Neural cell (in vitro differentiated cells): ENCODE results near the gene LRRC56. TPM values are rescaled to one million over a fixed set of nuclear protein-coding genes. Genes with fewer than 3 reads are reported as not detected.

Experiments used
- H2AFZ ChIP-seq: fragments of 200-600, 300-800 bp; sonication (generic), shearing (Covaris generic); 2 replicates; pipeline ENCODE4 v1.6.0; 2014; ENCODE audit warnings: low read depth, mild to moderate bottlenecking, antibody characterized with exemption, low read length, moderate library complexity
- H3F3A ChIP-seq: fragments of 200-600 bp; shearing (Covaris generic); 2 replicates; pipeline ENCODE4 v1.6.1; 2016; ENCODE audit warnings: mild to moderate bottlenecking, moderate library complexity, mixed read lengths, antibody characterized with exemption, low read length; ENCODE audit not compliant: insufficient read depth, poor library complexity, severe bottlenecking
- H3K27ac ChIP-seq: fragments of 200-600, 300-800 bp; sonication (generic), shearing (Covaris generic); 2 replicates; pipeline ENCODE4 v1.5.1; 2014; ENCODE audit warnings: mild to moderate bottlenecking, low read length, moderate library complexity
- H3K27me3 ChIP-seq: fragments of 300-800, 200-600 bp; sonication (generic), shearing (Covaris generic); 2 replicates; pipeline ENCODE4 v1.6.0; 2014; ENCODE audit warnings: mild to moderate bottlenecking, low read depth, low read length, moderate library complexity; ENCODE audit not compliant: insufficient read depth
- H3K36me3 ChIP-seq: fragments of 300-800, 200-600 bp; sonication (generic), shearing (Covaris generic); 2 replicates; pipeline ENCODE4 v1.5.1; 2014; ENCODE audit warnings: mild to moderate bottlenecking, antibody characterized with exemption, low read length, moderate library complexity; ENCODE audit not compliant: insufficient read depth
- H3K4me2 ChIP-seq: fragments of 300-800, 200-600 bp; sonication (generic), shearing (Covaris generic); 2 replicates; pipeline ENCODE4 v1.6.0; 2014; ENCODE audit warnings: mild to moderate bottlenecking, low read length
- H3K4me3 ChIP-seq: fragments of 300-800, 200-600 bp; sonication (generic), shearing (Covaris generic); 2 replicates; pipeline ENCODE4 v1.5.1; 2014; ENCODE audit warnings: mild to moderate bottlenecking, low read length, moderate library complexity
- H3K79me2 ChIP-seq: fragments of 200-600 bp; shearing (Covaris generic); replicated peaks from 2 replicates; pipeline ENCODE4 v1.6.0; 2014; ENCODE audit warnings: mild to moderate bottlenecking, low read length, moderate library complexity; ENCODE audit not compliant: insufficient read depth
- H3K9ac ChIP-seq: fragments of 300-800, 200-600 bp; sonication (generic), shearing (Covaris generic); 2 replicates; pipeline ENCODE4 v1.6.1; 2016; ENCODE audit warnings: mild to moderate bottlenecking, low read length, mixed read lengths
- H3K9me2 ChIP-seq: fragments of 200-600 bp; shearing (Covaris generic); 2 replicates; pipeline ENCODE4 v1.6.1; 2016; ENCODE audit warnings: mild to moderate bottlenecking, low read length, mixed read lengths; ENCODE audit not compliant: insufficient read depth
- H3K9me3 ChIP-seq: fragments of 200-600, 300-800 bp; sonication (generic), shearing (Covaris generic); 2 replicates; pipeline ENCODE4 v1.6.1; 2016; ENCODE audit warnings: mild to moderate bottlenecking, mixed run types, low read length, moderate library complexity, mixed read lengths
- H4K20me1 ChIP-seq: fragments of 200-600 bp; shearing (Covaris generic); 2 replicates; pipeline ENCODE4 v1.6.1; 2016; ENCODE audit warnings: mild to moderate bottlenecking, mixed run types; ENCODE audit not compliant: insufficient read depth
- CTCF ChIP-seq: fragments of 450-650 bp; IDR thresholded peaks from 2 replicates; pipeline ENCODE4 v1.5.1; 2014; ENCODE audit warnings: antibody characterized with exemption, mild to moderate bottlenecking, moderate library complexity; ENCODE audit not compliant: poor library complexity, severe bottlenecking
- EP300 ChIP-seq: fragments of 450-650 bp; conservative IDR thresholded peaks from 2 replicates; pipeline ENCODE4 v1.6.1; 2014; ENCODE audit warnings: antibody characterized with exemption, mild to moderate bottlenecking, moderate library complexity; ENCODE audit not compliant: poor library complexity, severe bottlenecking
- EZH2 ChIP-seq: fragments of 200-600, 300-800 bp; shearing (Covaris generic), sonication (generic); IDR thresholded peaks from 2 replicates; pipeline ENCODE4 v1.6.1; 2014; ENCODE audit warnings: antibody characterized with exemption, low read length, borderline replicate concordance, mild to moderate bottlenecking; ENCODE audit not compliant: insufficient read depth, poor library complexity, severe bottlenecking
- MXI1 ChIP-seq: fragments of 450-650 bp; conservative IDR thresholded peaks from 2 replicates; pipeline ENCODE4 v1.6.1; 2014; ENCODE audit warnings: antibody characterized with exemption, mild to moderate bottlenecking; ENCODE audit not compliant: poor library complexity, severe bottlenecking
- POLR2AphosphoS5 ChIP-seq: IDR thresholded peaks from 2 replicates; pipeline ENCODE4 v1.6.1; 2012
- RAD21 ChIP-seq: fragments of 450-650 bp; conservative IDR thresholded peaks from 2 replicates; pipeline ENCODE4 v1.6.1; 2014; ENCODE audit warnings: antibody characterized with exemption, mild to moderate bottlenecking, moderate library complexity
- REST ChIP-seq: IDR thresholded peaks from 2 replicates; pipeline ENCODE4 v1.6.1; 2012; ENCODE audit warnings: borderline replicate concordance
- SMC3 ChIP-seq: fragments of 450-650 bp; conservative IDR thresholded peaks from 2 replicates; pipeline ENCODE4 v1.6.1; 2014; ENCODE audit warnings: antibody characterized with exemption, mild to moderate bottlenecking, moderate library complexity; ENCODE audit not compliant: poor library complexity
- TAF1 ChIP-seq: IDR thresholded peaks from 2 replicates; pipeline ENCODE4 v1.6.1; 2012; ENCODE audit warnings: low read depth
- polyA plus RNA-seq: library from polyadenylated mRNA; depleted of rRNA; stranded (reverse); fragments of >200 nt; gene quantifications from 2 replicates; pipeline ENCODE4 v1.2.3, GENCODE V29; 2014

Gene LRRC56
- polyA plus RNA-seq, 1 donor from 2014 or later, result 0.76 TPM

- Histone ChIP-seq H4K20me1 (no peaks in the 10 kb centered on the region), H2AFZ (no peak overlapping the region), H3K36me3 (no peaks in the 10 kb centered on the region), H3K27me3 (no peaks in the 10 kb centered on the region), H3K27ac (no peak overlapping the region), H3K4me3 (no peak overlapping the region), H3K9ac (no peak overlapping the region), H3K9me2 (no peaks in the 10 kb centered on the region), H3K9me3 (no peaks in the 10 kb centered on the region), H3F3A (no peaks in the 10 kb centered on the region), H3K79me2 (no peaks in the 10 kb centered on the region), H3K4me2 (no peak overlapping the region)
- TF ChIP-seq EZH2, result no peak
- TF ChIP-seq REST, result no peak
- no peak for TF ChIP-seq TAF1
- TF ChIP-seq EP300, result no peak
- TF ChIP-seq POLR2AphosphoS5, result no peak
- no peak for TF ChIP-seq SMC3
- TF ChIP-seq CTCF, result no peak
- TF ChIP-seq RAD21, result no peak
- no peak for TF ChIP-seq MXI1
Measured at GRCh38 chr11:488062-488461, 49.3 kb upstream of the LRRC56 start.

- H3K27ac ChIP-seq, result no peak overlapping the region
- no peaks in the 10 kb centered on the region for H3K79me2 ChIP-seq
- no peaks in the 10 kb centered on the region for H3K9me3 ChIP-seq
- H4K20me1 ChIP-seq, result no peaks in the 10 kb centered on the region
- H3K4me2 ChIP-seq, result no peak overlapping the region
- no peaks in the 10 kb centered on the region for H3K36me3 ChIP-seq
- H3K4me3 ChIP-seq, result no peak overlapping the region
- H3K27me3 ChIP-seq, result no peaks in the 10 kb centered on the region
- TF ChIP-seq RAD21 (no peak), EZH2 (no peak), SMC3 (no peak), REST (no peak), CTCF (no peak), EP300 (no peak), POLR2AphosphoS5 (no peak), MXI1 (no peak), TAF1 (no peak)
- no peaks in the 10 kb centered on the region for H3F3A ChIP-seq
- no peak overlapping the region for H2AFZ ChIP-seq
- no peak overlapping the region for H3K9ac ChIP-seq
- no peaks in the 10 kb centered on the region for H3K9me2 ChIP-seq
Measured at GRCh38 chr11:488579-488978, 48.7 kb upstream of the LRRC56 start.
